ENCODE results near the gene LRRC15.

LRRC15 gene

GRCh38 chr3:194330160-194330559, 39.4 kb downstream of the LRRC15 start:
- DNase-seq: no peak

GRCh38 chr3:194329583-194329965, 40.0 kb downstream of the LRRC15 start:
- DNase-seq: no peak

- no peak for DNase-seq
Measured at GRCh38 chr3:194328942-194329582, 40.5 kb downstream of the LRRC15 start.

GRCh38 chr3:194328053-194328657, 41.4 kb downstream of the LRRC15 start:
- no peak for DNase-seq

- DNase-seq: no peak
Measured at GRCh38 chr3:194327218-194328052, 42.1 kb downstream of the LRRC15 start.

GRCh38 chr3:194326968-194327217, 42.6 kb downstream of the LRRC15 start:
- no peak for DNase-seq

GRCh38 chr3:194326192-194326967, 43.2 kb downstream of the LRRC15 start:
- no peak for DNase-seq

- no peak for DNase-seq
Measured at GRCh38 chr3:194325424-194326153, 44.0 kb downstream of the LRRC15 start.

GRCh38 chr3:194324823-194325327, 44.7 kb downstream of the LRRC15 start:
- no peak for DNase-seq

- DNase-seq: no peak
Measured at GRCh38 chr3:194323785-194324735, 45.5 kb downstream of the LRRC15 start.

GRCh38 chr3:194322678-194323211, 46.8 kb downstream of the LRRC15 start:
- DNase-seq: peak; percentile 71 to 88

- peak in 1 of 2 experiments; percentile 43 for DNase-seq
Measured at GRCh38 chr3:194321693-194322640, 47.6 kb downstream of the LRRC15 start.

- DNase-seq: no peak
Measured at GRCh38 chr3:194320744-194321243, 48.7 kb downstream of the LRRC15 start.

- no peak for DNase-seq
Measured at GRCh38 chr3:194320100-194320499, 49.4 kb downstream of the LRRC15 start.

- DNase-seq: no peak
Measured at GRCh38 chr3:194318511-194319161, 50.9 kb downstream of the LRRC15 start.

GRCh38 chr3:194316918-194317317, 52.6 kb downstream of the LRRC15 start:
- DNase-seq: no peak

- DNase-seq: no peak
Measured at GRCh38 chr3:194315965-194316361, 53.6 kb downstream of the LRRC15 start.

- DNase-seq: peak in 1 of 2 experiments; percentile 61
Measured at GRCh38 chr3:194315088-194315964, 54.2 kb downstream of the LRRC15 start.

Data from SW 1271 (cell line).